CMK (cell line): ENCODE results near the gene MYO9A.
A peak's percentile ranks its signal among the peaks of the same experiment; 100 is the strongest.

Experiments used
- DNase-seq: peaks from one replicate; pipeline ENCODE4 v3.0.0-alpha.2; 2010; ENCODE audit warnings: low read depth

The MYO9A gene, protein sequence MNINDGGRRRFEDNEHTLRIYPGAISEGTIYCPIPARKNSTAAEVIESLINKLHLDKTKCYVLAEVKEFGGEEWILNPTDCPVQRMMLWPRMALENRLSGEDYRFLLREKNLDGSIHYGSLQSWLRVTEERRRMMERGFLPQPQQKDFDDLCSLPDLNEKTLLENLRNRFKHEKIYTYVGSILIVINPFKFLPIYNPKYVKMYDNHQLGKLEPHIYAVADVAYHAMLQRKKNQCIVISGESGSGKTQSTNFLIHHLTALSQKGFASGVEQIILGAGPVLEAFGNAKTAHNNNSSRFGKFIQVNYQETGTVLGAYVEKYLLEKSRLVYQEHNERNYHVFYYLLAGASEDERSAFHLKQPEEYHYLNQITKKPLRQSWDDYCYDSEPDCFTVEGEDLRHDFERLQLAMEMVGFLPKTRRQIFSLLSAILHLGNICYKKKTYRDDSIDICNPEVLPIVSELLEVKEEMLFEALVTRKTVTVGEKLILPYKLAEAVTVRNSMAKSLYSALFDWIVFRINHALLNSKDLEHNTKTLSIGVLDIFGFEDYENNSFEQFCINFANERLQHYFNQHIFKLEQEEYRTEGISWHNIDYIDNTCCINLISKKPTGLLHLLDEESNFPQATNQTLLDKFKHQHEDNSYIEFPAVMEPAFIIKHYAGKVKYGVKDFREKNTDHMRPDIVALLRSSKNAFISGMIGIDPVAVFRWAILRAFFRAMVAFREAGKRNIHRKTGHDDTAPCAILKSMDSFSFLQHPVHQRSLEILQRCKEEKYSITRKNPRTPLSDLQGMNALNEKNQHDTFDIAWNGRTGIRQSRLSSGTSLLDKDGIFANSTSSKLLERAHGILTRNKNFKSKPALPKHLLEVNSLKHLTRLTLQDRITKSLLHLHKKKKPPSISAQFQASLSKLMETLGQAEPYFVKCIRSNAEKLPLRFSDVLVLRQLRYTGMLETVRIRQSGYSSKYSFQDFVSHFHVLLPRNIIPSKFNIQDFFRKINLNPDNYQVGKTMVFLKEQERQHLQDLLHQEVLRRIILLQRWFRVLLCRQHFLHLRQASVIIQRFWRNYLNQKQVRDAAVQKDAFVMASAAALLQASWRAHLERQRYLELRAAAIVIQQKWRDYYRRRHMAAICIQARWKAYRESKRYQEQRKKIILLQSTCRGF (N-terminal part only)

GRCh38 chr15:72118017-72118978 lies at the start of gene MYO9A, which contains the start of gene SENP8:
TSS of gene MYO9A (minus strand) at chr15:72118150. CDS start at chr15:72046563, 71,587 bp downstream.
TSS of gene SENP8 (plus strand) at chr15:72118403. CDS start at chr15:72139624, 21,221 bp downstream.
- DNase-seq: peak; percentile 97

DNA sequence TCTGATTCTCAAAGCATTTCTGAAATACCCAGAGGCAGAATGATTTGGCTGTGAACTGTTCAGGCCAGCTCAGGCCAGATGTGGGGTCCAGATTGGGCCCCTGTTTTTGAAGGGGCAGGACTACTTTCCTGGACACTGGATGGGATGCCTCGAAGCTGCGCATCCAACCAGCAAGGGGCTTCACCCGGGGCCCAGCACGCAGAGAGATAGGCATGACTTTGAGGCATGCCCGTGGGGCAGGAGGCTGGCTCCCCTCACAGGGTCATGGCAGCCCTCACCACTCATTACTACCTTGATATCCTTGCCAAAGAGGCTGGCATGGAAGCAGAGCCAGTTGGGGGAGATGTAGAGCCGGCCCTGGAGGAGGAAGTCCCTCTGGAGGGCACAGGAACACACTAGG lies 49.5 kb upstream of the MYO9A start:
- DNase-seq: no peak

- no peak for DNase-seq
Observed at GRCh38 chr15:72166716-72167417, 48.9 kb upstream of the MYO9A start.

- DNase-seq: no peak
Observed at GRCh38 chr15:72163719-72164118, 45.8 kb upstream of the MYO9A start.

DNA sequence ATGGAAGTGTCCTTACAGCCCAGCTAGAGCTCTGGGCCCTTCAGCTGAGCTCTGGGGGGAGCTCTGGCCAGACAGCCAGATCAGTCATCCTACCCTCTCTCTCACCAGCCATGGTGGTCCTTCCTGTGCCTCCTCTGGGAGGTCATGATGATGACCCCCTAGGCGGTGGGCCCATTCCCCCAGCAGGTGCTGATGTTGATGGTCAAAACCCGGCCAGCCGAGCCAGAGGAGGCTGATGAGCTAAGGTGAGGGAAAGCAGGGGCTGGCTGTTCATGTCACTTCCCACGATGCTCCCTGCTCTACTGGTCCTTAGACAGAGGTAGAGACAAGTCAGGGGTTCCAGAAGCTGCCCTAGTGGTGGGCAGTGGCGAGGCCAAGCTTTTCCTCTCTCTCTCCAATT lies 44.6 kb upstream of the MYO9A start:
- DNase-seq: no peak

- DNase-seq: no peak
Observed at GRCh38 chr15:72161361-72162132, 43.6 kb upstream of the MYO9A start.

DNA sequence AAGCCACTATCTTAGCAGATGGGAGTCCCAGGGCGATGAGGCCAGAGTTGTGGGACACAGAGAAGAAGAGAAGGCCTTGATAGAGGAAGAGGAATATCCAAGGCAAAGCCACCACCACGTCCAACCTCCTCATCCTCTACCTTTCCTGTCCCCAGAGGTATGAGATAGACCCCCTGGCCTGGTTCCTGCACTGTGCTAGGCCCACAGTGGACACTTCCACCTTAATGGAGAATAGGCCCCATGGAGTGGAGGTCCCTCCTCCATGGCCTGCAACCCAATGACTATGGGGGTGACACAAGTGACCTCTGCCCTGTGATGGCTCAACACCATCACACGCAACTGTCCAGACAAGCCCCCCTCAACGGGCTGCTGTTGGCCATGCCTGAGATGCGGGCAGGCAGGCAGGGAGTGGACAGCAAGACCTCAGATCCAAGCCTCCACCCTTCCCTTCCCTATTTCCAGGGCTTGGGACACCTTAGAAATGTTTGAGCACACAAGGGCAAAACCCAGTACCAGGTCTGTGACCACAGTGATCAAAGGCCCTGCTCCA lies 42.8 kb upstream of the MYO9A start:
- DNase-seq: no peak

GRCh38 chr15:72156928-72157327 lies 39.0 kb upstream of the MYO9A start:
- DNase-seq: no peak

- peak; percentile 51 for DNase-seq
Observed at GRCh38 chr15:72155635-72156616, 38.0 kb upstream of the MYO9A start.

- no peak for DNase-seq
Observed at GRCh38 chr15:72155003-72155621, 37.2 kb upstream of the MYO9A start.

DNA sequence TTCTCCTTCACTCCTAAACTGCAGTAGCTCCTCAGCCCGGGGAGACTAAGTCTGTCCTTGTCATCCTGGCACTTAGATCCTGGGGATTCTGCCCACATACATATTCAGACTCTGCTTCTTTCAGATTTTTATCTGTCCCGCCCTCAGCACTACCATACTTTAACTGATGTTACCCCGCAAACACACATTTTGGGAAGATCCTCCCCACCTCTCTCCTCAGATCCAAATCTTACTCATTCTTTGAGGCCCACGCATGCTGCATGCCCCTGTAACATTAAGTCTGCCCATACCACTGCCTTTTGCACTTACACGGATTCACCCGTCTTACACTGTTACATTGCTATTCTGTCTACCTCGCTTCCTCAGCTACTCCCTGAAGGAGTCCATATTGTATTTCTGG lies 36.4 kb upstream of the MYO9A start:
- DNase-seq: no peak

DNA sequence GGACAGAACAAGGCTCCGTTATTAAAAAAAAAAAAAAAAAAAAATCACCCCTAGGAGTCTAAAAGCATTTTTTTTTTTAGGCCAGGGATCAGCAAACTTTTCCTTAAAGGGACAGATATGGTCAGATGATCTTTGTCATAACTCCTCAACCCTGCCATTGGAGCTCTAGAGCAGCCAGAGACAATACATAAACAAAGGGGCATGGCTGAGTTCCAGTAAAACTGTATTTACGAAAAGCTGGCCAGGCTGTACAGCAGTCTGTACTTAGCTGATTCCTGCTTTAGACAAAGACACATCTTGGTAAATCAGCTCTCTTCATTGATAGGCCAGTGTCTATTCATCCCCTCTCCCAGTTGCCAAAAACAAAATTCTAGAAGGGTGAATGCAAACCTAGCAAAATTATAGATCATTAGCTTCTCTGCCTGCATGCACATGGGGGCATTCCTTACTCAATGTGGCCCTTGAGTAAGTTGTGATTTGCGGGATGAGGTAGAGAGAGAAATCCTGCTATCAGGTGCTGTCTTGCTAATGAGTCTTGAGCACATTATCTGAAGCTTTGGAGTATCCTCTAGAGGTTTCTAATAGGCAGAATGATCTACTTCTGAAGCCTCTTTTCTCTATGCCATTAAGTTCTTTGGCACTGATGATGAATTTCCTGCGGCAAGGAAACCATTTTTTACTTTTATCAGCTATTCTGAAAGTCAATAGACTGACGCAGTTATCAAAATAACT lies 35.5 kb upstream of the MYO9A start:
- DNase-seq: no peak

- DNase-seq: no peak
Observed at GRCh38 chr15:72147418-72147817, 29.5 kb upstream of the MYO9A start.

DNA sequence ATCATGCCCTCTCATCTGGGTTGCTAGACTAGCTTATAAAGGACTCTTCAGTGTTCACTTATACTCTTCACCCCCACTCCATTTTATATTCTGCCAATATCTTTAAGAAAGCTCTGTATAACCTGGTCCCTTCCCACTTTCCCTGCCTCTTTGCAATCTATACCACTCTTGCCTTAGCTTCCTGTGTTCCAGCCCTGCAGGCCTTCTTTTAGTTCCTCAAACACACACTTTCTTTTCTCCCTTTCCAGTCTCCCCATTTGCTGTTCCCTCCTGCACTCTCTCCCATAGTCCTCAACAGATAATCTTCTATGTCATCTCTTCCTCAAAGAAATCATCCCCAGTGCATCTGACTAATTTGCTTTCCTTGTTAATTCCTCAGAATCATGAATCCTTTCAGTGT lies 29.0 kb upstream of the MYO9A start:
- DNase-seq: no peak

- no peak for DNase-seq
Observed at GRCh38 chr15:72146221-72146620, 28.3 kb upstream of the MYO9A start.

DNA sequence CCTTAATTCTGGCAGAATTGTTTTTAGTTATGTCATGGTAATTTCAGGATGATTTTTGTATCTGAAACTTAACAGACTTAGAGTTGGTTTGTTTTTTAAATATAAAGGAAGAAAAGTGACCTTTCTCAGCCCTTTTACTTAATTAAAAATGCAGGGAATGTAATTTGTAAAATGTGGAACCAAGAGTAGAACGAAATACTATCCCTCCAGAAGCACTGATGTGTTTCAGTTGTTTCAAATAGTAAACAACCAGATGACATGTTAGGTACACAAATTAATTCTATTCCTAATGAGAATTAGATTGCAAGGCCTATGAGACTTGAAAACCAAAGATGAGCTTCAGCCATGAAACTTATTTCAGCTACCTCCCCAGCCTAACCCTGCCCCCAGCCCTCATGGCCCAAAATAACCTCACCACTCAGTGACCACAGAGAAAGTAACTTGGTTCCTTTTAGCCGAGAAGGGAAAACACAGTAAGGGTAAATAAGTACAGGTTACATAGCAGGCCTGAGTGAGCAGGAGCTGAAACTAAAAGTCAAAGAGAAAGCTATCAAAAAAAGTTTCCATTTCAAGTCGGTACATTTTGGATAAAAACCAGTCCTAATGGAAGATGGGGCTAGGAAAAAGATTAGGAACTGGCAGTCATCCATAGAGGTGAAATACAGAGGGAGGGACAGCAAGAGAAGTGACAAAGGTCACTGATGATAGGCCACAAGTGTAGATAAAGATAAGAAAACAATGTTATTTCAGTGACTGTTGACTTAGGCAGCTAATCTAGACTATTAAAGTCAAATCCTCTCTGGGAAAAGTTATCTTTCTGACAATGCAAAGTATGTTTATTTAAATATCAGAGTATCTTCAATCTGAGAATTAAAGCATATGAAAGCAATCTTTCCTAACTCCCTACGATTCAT lies 23.5 kb upstream of the MYO9A start:
- DNase-seq: no peak
